GM12873 (cell line): ENCODE data around the gene GOLGA3.

Experiments
- CTCF ChIP-seq: IDR thresholded peaks from 2 replicates; pipeline ENCODE4 v1.5.1; 2012; ENCODE audit warnings: low read depth, mild to moderate bottlenecking, moderate library complexity, low read length, control low read depth; ENCODE audit not compliant: insufficient read depth; ENCODE audit errors: missing control alignments

Gene GOLGA3

GRCh38 chr12:132771126-132771838 lies 57.4 kb downstream of the GOLGA3 start:
- no peak for TF ChIP-seq CTCF

- no peak for TF ChIP-seq CTCF
These were observed 62.1 kb downstream of the GOLGA3 start for GRCh38 chr12:132766380-132767085.

- no peak for TF ChIP-seq CTCF
These were observed 63.3 kb downstream of the GOLGA3 start for GRCh38 chr12:132765361-132765760.

- TF ChIP-seq CTCF: no peak
These were observed 64.4 kb downstream of the GOLGA3 start for GRCh38 chr12:132764231-132764630.

GRCh38 chr12:132761921-132762583 lies 66.6 kb downstream of the GOLGA3 start:
- TF ChIP-seq CTCF: peak; percentile 27

- TF ChIP-seq CTCF: no peak
These were observed 67.4 kb downstream of the GOLGA3 start, which contains the start of gene ANKLE2 for GRCh38 chr12:132761032-132761920. ANKLE2 (minus strand) TSS chr12:132761832; CDS start chr12:132761798, 34 bp downstream.

GRCh38 chr12:132759359-132759758 lies 69.3 kb downstream of the GOLGA3 start:
- TF ChIP-seq CTCF: no peak
